ENCODE data around the gene SLC8A1. TPM values are rescaled to one million over a fixed set of nuclear protein-coding genes. Genes with fewer than 3 reads are reported as not detected.

SLC8A1 gene
- total RNA-seq, 2 donors from 2014 or later, result 0.66 to 7.8 TPM

DNA sequence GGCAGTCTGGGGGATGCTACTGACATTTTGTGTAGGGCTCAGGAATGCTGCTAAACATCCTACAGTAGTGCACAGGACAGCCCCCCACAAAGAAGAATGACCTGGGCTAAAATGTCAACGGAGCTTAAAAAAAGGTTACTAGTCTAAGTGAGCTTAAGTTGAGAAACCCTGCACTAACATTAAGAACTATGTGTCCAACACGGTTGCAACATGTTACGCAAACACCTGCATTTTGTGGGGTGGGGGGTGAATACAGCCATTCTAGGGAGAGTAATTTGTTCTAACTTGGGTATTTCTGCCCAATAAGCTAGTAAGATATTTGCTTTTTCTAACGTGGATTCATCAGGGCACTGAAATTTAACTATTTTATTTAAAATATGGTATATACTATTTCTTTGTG, 57.9 kb downstream of the SLC8A1 start:
- Histone ChIP-seq H3K4me1 (no peaks in the 10 kb centered on the region), H3K9me3 (no peaks in the 10 kb centered on the region), H3K27me3 (no peaks in the 10 kb centered on the region), H3K4me3 (no peak overlapping the region), H3K36me3 (replicated peaks in 1 of 2; ENCODE audit: insufficient read depth in 1 of 2, low read depth in 2 of 2) (no peaks in the 10 kb centered on the region), H3K27ac (no peak overlapping the region)
- WGBS, 2 donors, result 51 to 72% methylated on average over 4 of the region's 4 CpGs
- DNase-seq, result no peak
- no peak for TF ChIP-seq POLR2A (IDR thresholded peaks at IDR 0.05)
- TF ChIP-seq, protein P1, sequence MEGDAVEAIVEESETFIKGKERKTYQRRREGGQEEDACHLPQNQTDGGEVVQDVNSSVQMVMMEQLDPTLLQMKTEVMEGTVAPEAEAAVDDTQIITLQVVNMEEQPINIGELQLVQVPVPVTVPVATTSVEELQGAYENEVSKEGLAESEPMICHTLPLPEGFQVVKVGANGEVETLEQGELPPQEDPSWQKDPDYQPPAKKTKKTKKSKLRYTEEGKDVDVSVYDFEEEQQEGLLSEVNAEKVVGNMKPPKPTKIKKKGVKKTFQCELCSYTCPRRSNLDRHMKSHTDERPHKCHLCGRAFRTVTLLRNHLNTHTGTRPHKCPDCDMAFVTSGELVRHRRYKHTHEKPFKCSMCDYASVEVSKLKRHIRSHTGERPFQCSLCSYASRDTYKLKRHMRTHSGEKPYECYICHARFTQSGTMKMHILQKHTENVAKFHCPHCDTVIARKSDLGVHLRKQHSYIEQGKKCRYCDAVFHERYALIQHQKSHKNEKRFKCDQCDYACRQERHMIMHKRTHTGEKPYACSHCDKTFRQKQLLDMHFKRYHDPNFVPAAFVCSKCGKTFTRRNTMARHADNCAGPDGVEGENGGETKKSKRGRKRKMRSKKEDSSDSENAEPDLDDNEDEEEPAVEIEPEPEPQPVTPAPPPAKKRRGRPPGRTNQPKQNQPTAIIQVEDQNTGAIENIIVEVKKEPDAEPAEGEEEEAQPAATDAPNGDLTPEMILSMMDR (IDR thresholded peaks at IDR 0.05), result no peak
- intact Hi-C loops (cut with DNase I), result no loop called here
- ATAC-seq, result no peak

DNA sequence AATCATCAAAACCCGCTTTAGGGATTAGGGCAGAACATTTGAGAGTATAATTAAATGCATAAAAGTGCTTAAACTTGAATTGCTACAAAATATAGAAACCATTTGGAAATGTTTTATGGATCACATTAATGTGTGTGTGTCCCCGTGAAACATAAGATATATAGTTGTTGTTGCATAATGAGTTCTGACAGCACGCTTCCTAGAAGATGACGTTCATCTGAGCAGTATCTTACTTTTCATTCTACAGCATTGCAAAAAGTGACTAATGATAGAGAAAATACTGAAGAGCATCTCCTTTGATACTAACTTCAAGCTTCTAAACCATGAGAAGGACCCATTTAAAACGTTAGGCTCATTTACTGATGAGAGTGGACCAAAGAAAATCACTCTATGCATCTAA, 63.7 kb downstream of the SLC8A1 start:
- Histone ChIP-seq H3K36me3 (replicated peaks in 1 of 2; ENCODE audit: insufficient read depth in 1 of 2, low read depth in 2 of 2) (no peaks in the 10 kb centered on the region), H3K4me1 (no peaks in the 10 kb centered on the region), H3K27ac (no peak overlapping the region), H3K27me3 (no peaks in the 10 kb centered on the region), H3K4me3 (no peak overlapping the region), H3K9me3 (no peaks in the 10 kb centered on the region)
- intact Hi-C loops (cut with DNase I), result no loop called here
- ATAC-seq, result no peak
- TF ChIP-seq, protein P1 (IDR thresholded peaks at IDR 0.05), result no peak
- no peak for TF ChIP-seq POLR2A (IDR thresholded peaks at IDR 0.05)
- no peak for DNase-seq
- 64 to 68% methylated on average over 5 of the region's 5 CpGs for WGBS, 2 donors

DNA sequence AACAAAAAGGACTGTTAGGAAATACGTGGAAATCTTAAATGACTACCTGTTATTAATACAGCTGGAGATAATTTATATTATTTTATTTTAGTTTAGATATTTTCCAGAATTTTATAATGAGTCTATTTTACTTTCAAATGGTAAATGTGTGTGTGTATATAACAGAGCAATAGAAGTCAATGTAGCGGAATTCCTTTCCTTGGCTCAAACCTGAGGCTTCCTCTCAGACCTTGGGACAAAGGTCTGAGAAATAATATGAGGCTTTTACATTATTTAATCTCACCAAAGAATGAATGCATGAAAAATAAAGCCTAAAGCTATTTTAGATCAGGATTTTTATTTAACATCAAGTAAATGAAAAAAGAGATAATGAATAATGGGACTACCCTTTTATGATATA, 65.7 kb downstream of the SLC8A1 start:
- ATAC-seq, result no peak
- 43 to 58% methylated on average over 2 of the region's 2 CpGs for WGBS, 2 donors

DNA sequence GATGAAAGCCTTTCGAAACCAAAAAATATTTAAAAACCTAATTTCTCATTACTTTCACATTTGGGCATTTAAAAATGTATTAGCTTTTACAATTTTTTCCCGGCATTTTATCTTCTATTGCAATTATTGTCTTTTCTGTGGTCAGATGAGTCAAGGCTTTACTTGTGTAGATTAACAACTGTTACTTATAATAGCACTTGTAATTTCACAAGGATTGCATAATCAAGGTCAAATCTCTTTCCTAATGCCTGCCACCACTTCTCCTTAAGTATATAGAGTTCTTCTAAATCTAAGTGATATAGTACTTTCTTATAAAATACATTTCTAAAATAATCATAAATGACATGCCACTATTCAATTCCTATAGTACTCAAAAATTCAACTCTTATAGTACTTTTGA, 67.2 kb downstream of the SLC8A1 start:
- TF ChIP-seq POLR2A (IDR thresholded peaks at IDR 0.05), result no peak
- TF ChIP-seq, protein P1 (IDR thresholded peaks at IDR 0.05), result no peak
- WGBS, 2 donors, result 6 to 28% methylated on average over 2 of the region's 2 CpGs

More for the DNA sequence above, 65.7 kb downstream of the SLC8A1 start:
- H3K36me3 ChIP-seq (replicated peaks in 1 of 2; ENCODE audit: insufficient read depth in 1 of 2, low read depth in 2 of 2), result no peaks in the 10 kb centered on the region
- H3K27me3 ChIP-seq, result no peaks in the 10 kb centered on the region
- H3K27ac ChIP-seq, result no peak overlapping the region
- H3K9me3 ChIP-seq, result no peaks in the 10 kb centered on the region
- TF ChIP-seq, protein P1 (IDR thresholded peaks at IDR 0.05), result no peak
- TF ChIP-seq POLR2A (IDR thresholded peaks at IDR 0.05), result no peak
- DNase-seq, result no peak
- H3K4me3 ChIP-seq, result no peak overlapping the region
- intact Hi-C loops (cut with DNase I), result no loop called here
- no peaks in the 10 kb centered on the region for H3K4me1 ChIP-seq

DNA sequence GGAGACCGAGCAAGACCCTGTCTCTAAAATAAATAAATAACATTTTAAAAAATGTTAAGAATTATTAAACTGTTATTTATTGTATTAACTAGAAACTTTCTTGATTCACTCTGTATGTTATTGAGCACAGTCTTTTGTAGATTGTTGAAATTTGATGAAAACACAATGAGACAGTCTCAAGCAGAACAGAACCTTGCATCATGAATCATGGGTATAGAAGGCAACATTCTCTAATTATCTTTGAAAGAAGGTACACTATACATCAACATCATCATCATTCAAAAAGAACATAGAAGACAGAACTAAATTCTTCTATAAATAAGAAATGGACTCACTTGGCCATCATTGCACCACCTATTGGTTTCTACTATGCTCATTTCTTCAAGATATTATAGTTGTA, 67.7 kb downstream of the SLC8A1 start:
- ATAC-seq, result no peak
- Histone ChIP-seq H3K9me3 (no peaks in the 10 kb centered on the region), H3K36me3 (replicated peaks in 1 of 2; ENCODE audit: insufficient read depth in 1 of 2, low read depth in 2 of 2) (no peaks in the 10 kb centered on the region), H3K4me3 (no peak overlapping the region), H3K27me3 (no peaks in the 10 kb centered on the region), H3K4me1 (no peaks in the 10 kb centered on the region), H3K27ac (no peak overlapping the region)
- DNase-seq, result no peak
- intact Hi-C loops (cut with DNase I), result no loop called here
- TF ChIP-seq, protein P1 (IDR thresholded peaks at IDR 0.05), result no peak
- no peak for TF ChIP-seq POLR2A (IDR thresholded peaks at IDR 0.05)
- 68 to 78% methylated on average over 1 of the region's 1 CpG for WGBS, 2 donors

More for the DNA sequence above, 67.2 kb downstream of the SLC8A1 start:
- Histone ChIP-seq H3K36me3 (replicated peaks in 1 of 2; ENCODE audit: insufficient read depth in 1 of 2, low read depth in 2 of 2) (no peaks in the 10 kb centered on the region), H3K9me3 (no peaks in the 10 kb centered on the region), H3K4me1 (no peaks in the 10 kb centered on the region), H3K27me3 (no peaks in the 10 kb centered on the region), H3K27ac (no peak overlapping the region), H3K4me3 (no peak overlapping the region)
- ATAC-seq (no peak), DNase-seq (no peak)
- intact Hi-C loops (cut with DNase I), result no loop called here
